Measurements from ENCODE around the gene TPD52L1.

Gene TPD52L1

GRCh38 chr6:125183391-125183790, 29.8 kb downstream of the TPD52L1 start:
- no peak for DNase-seq

DNA sequence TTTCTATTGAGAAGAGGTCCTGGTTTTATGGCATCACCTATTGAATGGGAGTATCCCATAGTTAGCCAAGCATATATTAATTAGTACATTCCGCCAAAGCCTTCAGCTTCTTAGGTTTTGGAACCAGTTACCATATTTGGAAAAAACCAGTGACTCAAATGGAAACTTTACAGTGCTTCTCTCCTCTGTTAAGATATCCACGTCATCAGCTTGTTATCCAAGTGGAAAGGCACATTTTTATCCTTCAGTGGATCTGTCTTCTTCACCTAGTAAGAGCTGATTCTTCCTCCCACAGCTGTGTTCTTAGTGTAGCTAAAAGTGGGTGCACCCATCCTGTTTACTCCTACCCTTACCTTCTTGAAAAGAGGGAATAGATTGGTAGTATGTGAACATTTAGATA, 34.5 kb downstream of the TPD52L1 start:
- DNase-seq, result no peak

GRCh38 chr6:125188594-125189203, 35.1 kb downstream of the TPD52L1 start:
- DNase-seq, result no peak

DNA sequence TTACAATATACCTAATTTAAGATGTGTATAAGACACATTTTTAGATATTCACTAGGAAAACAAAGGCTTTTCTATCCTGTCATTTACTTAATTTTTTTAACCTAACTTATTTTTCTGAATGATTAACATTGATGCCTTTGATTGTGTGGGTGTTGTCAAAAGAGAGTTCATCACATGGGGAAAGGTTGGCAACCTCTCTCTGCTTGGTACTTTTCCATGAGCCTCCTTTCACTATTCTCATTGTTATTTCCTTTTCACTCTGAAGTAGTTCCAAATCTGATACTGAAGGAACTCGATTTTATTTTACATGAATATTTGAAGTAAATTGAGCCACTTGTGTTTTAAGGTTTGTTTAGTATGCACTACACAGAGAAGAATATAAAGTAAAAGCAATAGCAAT, 35.9 kb downstream of the TPD52L1 start:
- DNase-seq, result no peak

GRCh38 chr6:125190667-125191066, 37.1 kb downstream of the TPD52L1 start:
- DNase-seq, result no peak

DNA sequence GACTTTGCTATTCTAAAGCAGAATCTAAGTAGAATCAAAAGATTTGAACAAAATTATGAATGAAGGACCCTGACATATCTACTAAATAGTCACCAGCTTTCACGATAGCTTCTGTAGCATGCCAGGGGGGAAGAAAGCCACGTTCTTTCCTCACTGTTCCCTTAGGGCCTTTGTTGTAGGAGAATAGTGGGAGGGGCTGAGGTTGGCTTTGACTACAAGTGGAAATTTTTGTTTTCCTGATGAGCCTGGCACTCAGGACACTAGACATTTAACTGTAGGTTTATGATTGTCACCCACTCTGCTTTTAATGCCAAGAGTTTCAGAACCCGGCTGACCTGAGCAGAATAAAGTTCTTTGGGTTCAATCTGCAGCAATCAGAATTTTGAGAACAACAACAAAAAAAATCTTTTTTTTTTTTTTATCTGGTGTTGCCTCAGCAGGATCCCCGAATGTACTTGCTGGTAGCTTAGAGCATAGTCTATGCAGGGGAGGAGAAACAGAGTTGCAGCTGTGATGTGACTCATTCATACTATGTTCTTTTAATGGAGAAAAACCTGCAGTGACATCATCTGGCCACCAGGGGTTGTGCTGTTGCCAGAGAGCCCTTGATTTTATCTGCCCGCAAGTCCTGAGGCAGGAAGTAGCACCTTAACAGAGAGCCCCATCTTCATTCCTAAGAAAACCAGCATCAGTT, 38.5 kb downstream of the TPD52L1 start:
- peak; percentile 32 for DNase-seq

GRCh38 chr6:125192610-125192930, 39.0 kb downstream of the TPD52L1 start:
- no peak for DNase-seq

DNA sequence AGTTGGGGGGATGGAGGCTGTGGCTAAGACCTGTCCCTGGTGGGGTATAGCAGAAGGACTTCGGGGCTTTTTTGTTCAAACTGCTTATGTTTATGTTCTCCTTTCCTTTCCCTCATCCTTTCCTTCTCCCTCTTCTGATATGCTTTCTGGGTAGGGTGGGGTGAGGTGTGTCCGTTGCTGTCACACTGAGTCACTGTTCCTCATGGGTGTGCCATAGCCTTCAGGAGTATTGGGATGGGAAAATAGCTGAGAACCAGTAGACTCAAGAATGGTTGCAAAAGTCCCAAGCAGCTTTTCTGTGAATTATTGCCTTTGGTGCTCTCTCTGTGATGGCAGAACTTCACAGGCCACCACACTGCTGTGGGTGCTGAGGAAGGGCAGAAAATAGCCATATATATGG, 39.6 kb downstream of the TPD52L1 start:
- DNase-seq, result no peak

GRCh38 chr6:125194941-125195340, 41.4 kb downstream of the TPD52L1 start:
- DNase-seq, result no peak

DNA sequence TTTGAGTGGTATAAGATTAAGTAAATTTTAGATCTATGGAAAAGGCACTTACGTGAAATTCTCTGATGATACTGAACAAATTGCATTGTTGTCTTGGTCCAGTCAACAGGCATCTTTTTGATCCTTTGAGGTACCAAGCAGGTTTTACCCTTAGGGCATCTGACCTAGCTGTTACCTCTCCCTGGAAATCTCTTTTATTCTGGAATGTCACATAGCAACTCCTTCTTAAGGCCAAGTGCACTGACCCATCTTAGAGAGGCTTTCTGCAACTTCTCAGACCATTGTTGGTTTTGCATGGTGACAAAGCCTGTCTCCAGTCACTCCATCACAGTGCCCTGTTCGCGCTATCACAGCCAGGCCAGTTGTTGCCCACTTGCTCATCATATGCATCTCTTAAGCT, 42.0 kb downstream of the TPD52L1 start:
- DNase-seq, result no peak

DNA sequence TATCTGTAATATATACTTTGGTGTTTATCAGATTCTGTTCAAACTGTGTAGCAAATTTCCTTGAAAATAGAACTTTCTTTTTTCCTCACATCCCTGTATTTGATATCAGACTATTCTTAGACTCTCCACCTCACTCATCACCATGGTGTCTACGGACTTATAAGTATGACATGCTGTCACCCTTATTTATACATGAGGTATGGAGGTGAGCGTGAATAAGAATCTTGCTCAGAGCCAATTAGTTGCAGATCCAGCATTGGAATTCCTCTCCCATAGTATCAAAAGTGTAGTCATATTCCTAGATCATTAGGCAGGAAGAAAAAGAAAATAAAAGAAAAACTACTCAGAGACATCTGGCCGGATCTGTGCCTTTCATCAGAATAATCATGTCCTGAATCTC, 43.0 kb downstream of the TPD52L1 start:
- no peak for DNase-seq

- no peak for DNase-seq
These were observed 44.3 kb downstream of the TPD52L1 start for GRCh38 chr6:125197795-125198269.

GRCh38 chr6:125198398-125198937, 44.9 kb downstream of the TPD52L1 start:
- DNase-seq, result no peak

DNA sequence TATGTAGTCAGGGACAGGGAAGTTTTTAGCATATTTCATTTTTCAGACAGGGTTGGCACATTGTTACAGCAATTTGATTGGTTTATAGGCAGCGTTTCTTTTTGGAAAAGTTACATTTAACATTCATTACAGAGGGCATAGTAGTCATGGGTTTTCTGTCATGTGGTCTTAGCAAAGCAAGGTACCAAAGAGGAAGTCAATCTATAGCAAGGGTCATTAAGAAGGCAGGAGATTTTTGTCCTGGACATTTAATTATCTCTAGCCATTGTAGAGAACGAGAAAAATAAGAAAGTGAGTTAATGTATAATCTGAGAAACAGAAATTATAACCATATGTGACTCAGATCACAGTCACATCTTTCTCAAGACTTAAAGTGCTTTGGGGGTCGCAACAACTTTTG, 47.4 kb downstream of the TPD52L1 start:
- DNase-seq, result no peak

DNA sequence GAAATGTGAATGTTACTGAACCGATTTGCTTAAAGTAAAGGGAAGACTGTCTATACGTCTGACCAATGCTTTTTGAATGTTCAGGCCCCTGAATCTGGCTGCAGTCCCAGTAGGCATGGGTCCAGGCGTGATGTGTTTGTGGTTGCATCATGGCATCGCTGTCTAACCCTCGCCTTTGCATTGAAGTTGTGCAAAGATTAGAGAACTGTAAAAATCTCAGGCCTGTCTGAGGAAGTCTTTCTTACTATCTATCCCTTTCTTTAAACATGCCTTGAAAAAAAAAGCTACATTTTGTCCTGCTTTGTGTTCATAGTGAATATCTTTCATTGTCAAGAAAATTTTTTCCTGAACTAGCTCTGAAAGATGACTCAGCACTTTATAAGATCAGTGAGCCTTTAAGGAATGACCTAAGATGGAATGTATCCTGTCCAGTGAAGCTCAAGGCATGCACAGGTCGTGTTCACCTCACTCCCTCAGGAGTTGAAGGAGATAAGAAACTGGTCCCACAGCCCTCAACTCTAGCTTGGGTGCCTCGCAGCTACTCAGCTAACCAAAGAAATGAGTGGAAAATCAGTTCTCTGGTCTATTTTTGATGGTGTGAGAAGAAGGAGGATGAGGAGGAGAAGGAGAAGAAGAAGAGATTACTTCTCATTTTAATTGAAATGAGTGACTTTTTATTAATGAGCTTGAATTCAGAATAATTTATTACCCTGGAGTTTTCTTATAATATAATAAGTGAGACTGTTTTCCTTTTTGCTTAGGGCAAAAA, 48.6 kb downstream of the TPD52L1 start:
- DNase-seq, result no peak

DNA sequence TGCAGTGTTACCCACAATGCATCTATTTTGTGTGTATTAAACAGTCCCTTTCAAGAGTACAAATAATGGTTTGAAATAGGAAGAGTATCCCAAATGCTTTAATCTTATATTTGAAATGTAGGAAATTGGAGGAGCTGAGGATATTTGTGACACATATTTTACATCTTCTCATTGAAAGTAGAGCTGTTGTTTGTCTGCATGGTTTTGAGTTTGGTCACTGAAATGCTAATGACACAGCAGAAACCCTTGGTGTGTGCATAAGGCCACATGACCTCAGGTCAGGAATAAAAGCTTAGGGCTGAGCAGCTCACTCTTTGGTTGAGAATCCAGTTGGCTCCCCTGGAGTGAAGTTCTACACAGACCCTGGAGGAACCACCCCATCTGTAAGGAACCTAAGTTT, 49.8 kb downstream of the TPD52L1 start:
- no peak for DNase-seq

DNA sequence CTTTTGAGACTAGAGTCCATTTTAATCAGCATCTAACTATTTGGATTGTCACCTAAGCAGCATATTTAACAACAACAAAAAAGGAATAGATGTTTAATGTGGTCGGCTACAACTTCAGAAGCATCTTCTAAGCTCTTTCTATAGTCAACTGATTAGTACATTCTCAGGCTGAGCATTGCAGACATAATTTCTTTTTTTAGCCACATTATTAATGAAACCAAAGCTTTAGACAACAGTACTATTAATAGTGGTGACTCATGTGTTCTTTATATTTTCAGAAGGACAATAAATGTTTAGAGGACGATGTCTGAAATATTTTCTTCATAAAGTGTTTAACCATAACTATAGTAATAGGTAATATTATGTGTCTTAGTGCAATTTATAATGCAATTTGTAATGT, 52.4 kb downstream of the TPD52L1 start:
- DNase-seq, result no peak

DNA sequence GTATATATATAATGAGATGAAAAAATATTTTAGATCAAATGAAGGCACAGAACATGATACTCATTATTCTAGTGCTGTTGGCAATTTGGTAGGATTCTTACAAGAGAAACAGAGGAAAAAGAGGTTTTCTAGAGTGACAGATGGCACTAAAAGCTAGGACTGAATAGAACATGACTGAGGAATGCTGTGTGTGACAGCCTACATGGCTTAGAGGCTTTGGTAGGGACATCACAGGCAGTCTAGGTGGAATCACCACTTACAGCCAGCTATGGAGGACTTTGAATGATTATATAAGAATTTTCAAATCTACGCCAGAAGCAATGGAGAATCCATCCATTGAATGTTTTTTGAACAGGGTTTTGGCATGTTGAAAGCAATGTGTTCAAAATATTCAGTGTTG, 52.8 kb downstream of the TPD52L1 start:
- DNase-seq, result no peak

- DNase-seq, result no peak
These were observed 54.4 kb downstream of the TPD52L1 start for GRCh38 chr6:125207956-125208355.

DNA sequence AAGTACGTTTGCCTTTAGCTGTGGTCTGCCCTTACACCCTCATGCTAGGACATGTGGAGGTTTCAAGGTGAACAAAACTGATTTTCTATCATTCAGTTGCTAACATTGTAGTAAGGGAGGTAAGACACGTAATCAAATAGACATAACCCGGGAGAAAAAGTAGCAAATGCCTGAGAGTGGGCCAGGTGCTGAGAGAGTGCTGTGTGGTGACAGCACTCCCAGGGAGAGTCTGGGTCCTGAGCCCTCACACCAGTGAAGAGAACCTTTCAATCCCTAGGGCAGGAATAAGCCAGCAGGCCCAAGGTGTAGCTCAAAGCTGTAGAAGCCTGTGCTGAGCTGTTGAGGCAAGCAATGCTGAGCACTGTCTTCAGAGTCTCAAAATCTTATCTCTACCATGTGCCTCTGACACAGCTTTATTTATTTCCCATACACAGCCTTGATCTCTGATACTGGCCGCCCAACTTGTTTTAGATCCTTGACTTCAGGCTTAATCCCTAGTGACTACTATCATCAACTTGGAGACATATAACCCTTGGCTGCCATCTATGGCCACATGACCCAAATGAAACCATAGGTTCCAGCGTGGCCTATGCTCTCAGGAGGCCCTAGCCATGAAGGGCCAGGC, 55.2 kb downstream of the TPD52L1 start:
- DNase-seq, result no peak

DNA sequence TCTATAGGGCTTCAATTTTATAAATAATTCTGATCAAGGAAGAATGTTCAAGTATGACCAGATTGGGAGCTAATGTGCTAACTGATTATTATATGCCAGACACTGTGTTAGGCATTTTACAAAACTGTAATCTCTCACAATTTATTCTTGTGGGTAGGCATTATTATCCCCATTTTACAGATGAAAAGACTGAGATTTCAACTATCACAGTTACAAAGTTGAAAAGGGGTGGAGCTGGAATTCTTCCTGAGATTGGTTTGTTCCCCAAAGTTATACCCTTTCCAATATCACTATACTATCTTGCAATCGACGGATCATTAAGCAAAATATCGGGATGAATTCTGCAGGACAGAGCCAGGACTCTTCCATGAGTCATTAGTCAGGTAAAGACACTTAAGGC, 57.1 kb downstream of the TPD52L1 start:
- DNase-seq, result no peak

GRCh38 chr6:125211352-125211751, 57.8 kb downstream of the TPD52L1 start:
- no peak for DNase-seq

GRCh38 chr6:125212377-125212776, 58.8 kb downstream of the TPD52L1 start:
- no peak for DNase-seq

- DNase-seq, result no peak
These were observed 60.4 kb downstream of the TPD52L1 start for GRCh38 chr6:125213939-125214338.

Measured in stimulated activated naive CD4-positive, alpha-beta T cell treated with Interleukin-2 at 50 U/mL for 16 hours (primary cell).